HepG2 (cell line): ENCODE data around the gene RASSF7. TPM values are rescaled to one million over a fixed set of nuclear protein-coding genes. Genes with fewer than 3 reads are reported as not detected.

Source experiments
- ATAC-seq: fragments of 200-7000 bp; cut with Tn5 transposase; 3 replicates; pipeline ENCODE4 v1.9.1; 2020; ENCODE audit warnings: mild to moderate bottlenecking, moderate library complexity
- BruUV-seq: library from RNA; stranded (reverse); fragments of 400-500 nt; replicated peaks from 2 replicates; lab custom pipeline; 2021; lab: Mats Ljungman, UMichigan
- CTCF ChIA-PET: fragments of 300-600 bp; formaldehyde crosslinking; extraction: SDS; loops from one replicate; lab custom pipeline; 2021; ENCODE audit warnings: low total read pairs, inconsistent platforms, low intra/inter-chr PET ratio; lab: Yijun Ruan, JAX
- POLR2A ChIA-PET: fragments of 350-600 bp; sonication (Branson Sonifier 250); formaldehyde crosslinking; loops from one replicate; lab custom pipeline; 2020; ENCODE audit warnings: antibody characterized with exemption, inconsistent platforms; lab: Yijun Ruan, JAX
- DNase-seq: peaks from one replicate; pipeline ENCODE4 v3.0.0-alpha.2; 2015; ENCODE audit warnings: low spot score
- FAIRE-seq: peaks from 3 replicates; lab custom pipeline; 2011; peaks lifted over from hg19 to GRCh38; lab: Jason Lieb, UNC
- H2AFZ ChIP-seq: one replicate; pipeline ENCODE4 v1.6.1; 2011; ENCODE audit warnings: low read length, inconsistent platforms
- H3K27ac ChIP-seq: fragments of 300-600 bp; 3 replicates; pipeline ENCODE4 v1.8.0; 2011; ENCODE audit warnings: mixed run types, mild to moderate bottlenecking, mixed read lengths, low read length, inconsistent platforms; ENCODE audit not compliant: insufficient read depth; ENCODE audit errors: extremely low read length
- H3K27me3 ChIP-seq, 2 experiments: fragments of 200-600 bp in 1 of 2; 2 replicates in 1 of 2; 3 replicates in 1 of 2; pipeline versions ENCODE4 v1.6.0 to v1.8.0; 2011; ENCODE audit warnings: low read length in 2 of 2, mild to moderate bottlenecking in 2 of 2, moderate library complexity in 2 of 2, inconsistent platforms in 1 of 2; ENCODE audit not compliant: insufficient read depth in 2 of 2, control insufficient read depth in 1 of 2
- H3K36me3 ChIP-seq, 2 experiments: fragments of 200-600 bp in 1 of 2; replicated peaks in 1 of 2; 2 replicates in 1 of 2; 3 replicates in 1 of 2; pipeline versions ENCODE4 v1.5.1 to v1.8.0; 2011; ENCODE audit warnings: low read length in 2 of 2, inconsistent platforms in 1 of 2; ENCODE audit not compliant: insufficient read depth in 2 of 2, control insufficient read depth in 1 of 2
- H3K4me1 ChIP-seq: 2 replicates; pipeline ENCODE4 v1.5.1; 2012; ENCODE audit warnings: low read length, inconsistent platforms; ENCODE audit not compliant: insufficient read depth
- H3K4me2 ChIP-seq: 2 replicates; pipeline ENCODE4 v1.6.0; 2011; ENCODE audit warnings: low read depth, low read length, inconsistent platforms
- H3K4me3 ChIP-seq, 3 experiments: fragments of 200-600 bp in 1 of 3; sonication (generic), shearing (Covaris generic) in 1 of 3; replicated peaks in 1 of 3; 2 replicates each; pipeline ENCODE4 v1.5.1; 2011 to 2016; ENCODE audit warnings: low read length in 3 of 3, inconsistent platforms in 2 of 3, low read depth in 2 of 3, mild to moderate bottlenecking in 2 of 3, control low read depth in 1 of 3, mixed read lengths in 1 of 3; ENCODE audit not compliant: insufficient read depth in 1 of 3
- H3K79me2 ChIP-seq: one replicate; pipeline ENCODE4 v1.6.1; 2011; ENCODE audit warnings: low read length, inconsistent platforms; ENCODE audit not compliant: insufficient read depth
- H3K9ac ChIP-seq: 2 replicates; pipeline ENCODE4 v1.6.0; 2011; ENCODE audit warnings: mild to moderate bottlenecking, low read depth, low read length, inconsistent platforms; ENCODE audit not compliant: insufficient read depth
- H3K9me3 ChIP-seq: 2 replicates; pipeline ENCODE4 v1.5.1; 2012; ENCODE audit warnings: mild to moderate bottlenecking, low read length
- H4K20me1 ChIP-seq: 2 replicates; pipeline ENCODE4 v1.6.0; 2011; ENCODE audit warnings: inconsistent platforms, mild to moderate bottlenecking, low read length, moderate library complexity; ENCODE audit not compliant: insufficient read depth
- NRL ChIP-seq: sonication (generic); formaldehyde crosslinking; IDR thresholded peaks from 2 replicates; pipeline ENCODE4 v1.5.0; 2020; ENCODE audit warnings: missing genetic modification reagents, mild to moderate bottlenecking, moderate library complexity, borderline replicate concordance
- POLR2A ChIP-seq, 2 experiments: IDR thresholded peaks; 2 replicates each; pipeline ENCODE4 v1.6.1; 2011; ENCODE audit warnings: low read depth in 2 of 2, low read length in 2 of 2, mild to moderate bottlenecking in 1 of 2, moderate library complexity in 1 of 2; ENCODE audit not compliant: insufficient read depth in 1 of 2
- ZNF546 ChIP-seq: sonication (generic); formaldehyde crosslinking; conservative IDR thresholded peaks from 2 replicates; pipeline ENCODE4 v1.8.1; 2023; ENCODE audit warnings: mild to moderate bottlenecking, missing genetic modification reagents
- ZNF709 ChIP-seq: sonication (generic); formaldehyde crosslinking; IDR thresholded peaks from 2 replicates; pipeline ENCODE4 v1.5.0; 2020; ENCODE audit warnings: mild to moderate bottlenecking, missing genetic modification reagents
- ZNF891 ChIP-seq: sonication (generic); formaldehyde crosslinking; IDR thresholded peaks from 2 replicates; pipeline ENCODE4 v1.5.0; 2020; ENCODE audit warnings: mild to moderate bottlenecking, missing genetic modification reagents
- WGBS: methylation state at CpG from one replicate; pipeline ENCODE4 v1.1.6; 2017; ENCODE audit warnings: low lambda C conversion rate; 5-methylcytosine and 5-hydroxymethylcytosine counted together
- in situ Hi-C: cut with HindIII; loops from 2 replicates; pipeline ENCODE4 v1.10.0; 2017; ENCODE audit warnings: low pct_unique_long_range_greater_than_20kb; ENCODE audit not compliant: extremely low pct_ligation_motif_present
- intact Hi-C: fragments of 100-400 bp; cut with micrococcal nuclease; formaldehyde crosslinking; loops from one replicate; pipeline ENCODE4 v1.10.0; 2022; ENCODE audit not compliant: unreplicated experiment
- polyA plus RNA-seq, 8 experiments: library from polyadenylated mRNA; depleted of rRNA in 3 of 8; stranded (reverse) in 7 of 8; unstranded in 1 of 8; fragments of >200 nt; fragmentation: Illumina TruSeq in 4 of 8; extraction: Trizol in 4 of 8; gene quantifications; 2 replicates each; pipeline versions ENCODE4 v1.2.1 to v1.2.3, GENCODE V29; 2011 to 2016; ENCODE audit warnings: low read depth in 4 of 8, missing spikeins in 1 of 8, mixed read lengths in 1 of 8; ENCODE audit not compliant: insufficient read depth in 1 of 8
- total RNA-seq, 5 experiments: library from RNA; depleted of rRNA; stranded (reverse); fragments of >200 nt; fragmentation: Illumina TruSeq; extraction: Trizol; gene quantifications; 2 replicates each; pipeline ENCODE4 v1.2.3, GENCODE V29; 2016; ENCODE audit warnings: low read depth in 1 of 5

Gene RASSF7
- total and polyA plus RNA-seq, 2 of the 13 experiments (the other 11 are each of a cell fraction or from before 2014, with no cell fraction given) = 20.2 to 28.6 TPM

- H3K9ac ChIP-seq = no peak overlapping the region
- intact Hi-C loops = no loop called here
- H4K20me1 ChIP-seq = 0 out of 2 replicates have a peak, but pooled peaks cover 4% of the 10 kb centered on the region
- TF ChIP-seq ZNF546 (CRISPR knock-in tag) = no peak
- TF ChIP-seq ZNF891 (CRISPR knock-in tag) = 0 out of 2 replicates have a peak, but pooled peaks have one; percentile 39
- TF ChIP-seq NRL (CRISPR knock-in tag) = 0 out of 2 replicates have a peak, but pooled peaks have one; percentile 50
- TF ChIP-seq, all 625 proteins: peak for 2
- Histone ChIP-seq H3K36me3 (peaks cover 45 to 85% of the 10 kb centered on the region in 2 experiments), H2AFZ (no peak overlapping the region), H3K4me2 (no peak overlapping the region), H3K4me1 (no peaks in the 10 kb centered on the region), H3K79me2 (no peaks in the 10 kb centered on the region), H3K4me3 (no peak overlapping the region), H3K9me3 (no peaks in the 10 kb centered on the region), H3K27ac (no peak overlapping the region), H3K27me3 (no peaks in the 10 kb centered on the region)
- ATAC-seq (no peak), DNase-seq (no peak), FAIRE-seq (no peak)
- CTCF ChIA-PET = no interaction called here
- 94% methylated on average over 13 of the region's 13 CpGs for WGBS
- no TSS peak for BruUV-seq
- POLR2A ChIA-PET = no interaction called here
- in situ Hi-C loops = no loop called here
Measured at GRCh38 chr11:603154-603553, 42.4 kb downstream of the RASSF7 start.

- 98% methylated on average over 17 of the region's 33 CpGs for WGBS
- FAIRE-seq (no peak), DNase-seq (no peak), ATAC-seq (no peak)
- Histone ChIP-seq H3K4me2 (no peak overlapping the region), H3K4me3 (no peak overlapping the region), H3K27ac (no peak overlapping the region), H3K9ac (no peak overlapping the region), H3K36me3 (peaks cover 42 to 90% of the 10 kb centered on the region in 2 experiments; a peak in 4 of 5 replicates), H3K27me3 (no peaks in the 10 kb centered on the region), H4K20me1 (0 out of 2 replicates have a peak, but pooled peaks cover 4% of the 10 kb centered on the region), H3K9me3 (no peaks in the 10 kb centered on the region), H3K79me2 (no peaks in the 10 kb centered on the region), H2AFZ (no peak overlapping the region), H3K4me1 (no peaks in the 10 kb centered on the region)
- ChIA-PET POLR2A (no interaction called here), CTCF (no interaction called here)
- in situ Hi-C loops = no loop called here
- TF ChIP-seq ZNF709 (CRISPR knock-in tag) (no peak), POLR2A (IDR thresholded peaks at IDR 0.05; ENCODE audit: insufficient read depth in 1 of 2, low read depth in 2 of 2, low read length in 2 of 2) (0 out of 4 replicates have a peak, but pooled peaks of 1 of the 2 experiments have one; percentile 22)
- intact Hi-C loops = no loop called here
- no TSS peak for BruUV-seq
Measured at GRCh38 chr11:605286-606129, 44.7 kb downstream of the RASSF7 start.
